Right cardiac atrium (tissue), 5 donors: ENCODE results near the gene VAV3. TPM values are rescaled to one million over a fixed set of nuclear protein-coding genes. Genes with fewer than 3 reads are reported as not detected.

Experiments used
- ATAC-seq, 2 donors: fragments of 200-7000 bp; cut with Tn5 transposase; one replicate each; pipeline versions ENCODE4 v1.8.0 to v1.9.1; 2020; ENCODE audit warnings: moderate library complexity in 2 of 2, mild to moderate bottlenecking in 1 of 2
- DNase-seq, 3 donors: peaks; one replicate each; pipeline ENCODE4 v3.0.0-alpha.2; 2020
- H3K27ac ChIP-seq: one replicate; pipeline ENCODE4 v1.5.1; 2013; ENCODE audit warnings: mild to moderate bottlenecking, low read length, control low read depth, moderate library complexity
- H3K27me3 ChIP-seq: one replicate; pipeline ENCODE4 v1.6.1; 2013; ENCODE audit not compliant: control insufficient read depth, insufficient read depth
- H3K4me1 ChIP-seq: one replicate; pipeline ENCODE4 v1.6.1; 2013; ENCODE audit warnings: low read length; ENCODE audit not compliant: control insufficient read depth, insufficient read depth
- H3K4me3 ChIP-seq: one replicate; pipeline ENCODE4 v1.5.1; 2013; ENCODE audit warnings: low read length, control low read depth
- H3K9me3 ChIP-seq: one replicate; pipeline ENCODE4 v1.6.1; 2013; ENCODE audit warnings: low read length; ENCODE audit not compliant: control insufficient read depth
- WGBS: extraction: QIAGEN DNeasy Blood & Tissue Kit; methylation state at CpG from one replicate; pipeline ENCODE4 v1.1.7; 2013; 5-methylcytosine and 5-hydroxymethylcytosine counted together
- intact Hi-C, 4 donors: fragments of 100-400 bp; cut with DNase I; formaldehyde crosslinking; loops; one replicate each; pipeline versions ENCODE4 v1.11.0 to v1.14.0; 2022 to 2023
- polyA plus RNA-seq: library from polyadenylated mRNA; stranded (reverse); fragments of 200-250 nt; gene quantifications from one replicate; pipeline ENCODE4 v1.2.3, GENCODE V29; 2013
- total RNA-seq, 4 donors: library from RNA; stranded (reverse); fragmentation: NEBNext Ultra II Directional; extraction: Animal tissue kit (Norgen Biotek cat#: 25700); gene quantifications; one replicate each; pipeline ENCODE4 v1.2.1, GENCODE V29; 2021
- donor health status: healthy with polysubstance abuse.
- donor health status: DM: no; HTN: yes; CAD: no.
- donor health status: DM: no; HTN: no; CAD: no.
- donor health status: DM: no; HTN: yes; CAD: no; lungs with severe emphysema.
- donor health status: DM: yes; HTN: yes; CAD: no.

Gene VAV3
- total and polyA plus RNA-seq, 5 donors, result 0.79 to 4.0 (median 2.7) TPM

GRCh38 chr1:107831921-107832320, 133.1 kb downstream of the VAV3 start:
- peaks cover 2% of the 10 kb centered on the region for H3K4me1 ChIP-seq
- intact Hi-C loops, result no loop called here
- WGBS, result 81% methylated on average over 2 of the region's 2 CpGs
- H3K27me3 ChIP-seq, result no peaks in the 10 kb centered on the region
- H3K27ac ChIP-seq, result no peak overlapping the region
- no peak for DNase-seq
- ATAC-seq, result no peak
- H3K4me3 ChIP-seq, result no peak overlapping the region
- no peaks in the 10 kb centered on the region for H3K9me3 ChIP-seq

- intact Hi-C loops, result no loop called here
- Histone ChIP-seq H3K4me1 (peaks cover 2% of the 10 kb centered on the region), H3K27me3 (no peaks in the 10 kb centered on the region), H3K4me3 (no peak overlapping the region), H3K27ac (no peak overlapping the region), H3K9me3 (no peaks in the 10 kb centered on the region)
- DNase-seq, result no peak
- 86% methylated on average over 3 of the region's 3 CpGs for WGBS
- no peak for ATAC-seq
Observed at GRCh38 chr1:107830526-107830925, 134.5 kb downstream of the VAV3 start.

- intact Hi-C loops, result no loop called here
- ATAC-seq (no peak), DNase-seq (no peak)
- no peaks in the 10 kb centered on the region for H3K9me3 ChIP-seq
- H3K27me3 ChIP-seq, result no peaks in the 10 kb centered on the region
- WGBS, result 94% methylated on average over 1 of the region's 1 CpG
- no peak overlapping the region for H3K27ac ChIP-seq
- H3K4me3 ChIP-seq, result no peak overlapping the region
- peaks cover 2% of the 10 kb centered on the region for H3K4me1 ChIP-seq
Observed at GRCh38 chr1:107830075-107830474, 134.9 kb downstream of the VAV3 start.

GRCh38 chr1:107829036-107829770, 135.8 kb downstream of the VAV3 start:
- Histone ChIP-seq H3K4me3 (no peak overlapping the region), H3K4me1 (no peaks in the 10 kb centered on the region), H3K27ac (no peak overlapping the region), H3K9me3 (no peaks in the 10 kb centered on the region), H3K27me3 (no peaks in the 10 kb centered on the region)
- 90% methylated on average over 1 of the region's 1 CpG for WGBS
- intact Hi-C loops, result no loop called here
- ATAC-seq (no peak), DNase-seq (no peak)

GRCh38 chr1:107824946-107825345, 140.0 kb downstream of the VAV3 start:
- H3K4me3 ChIP-seq, result no peak overlapping the region
- H3K4me1 ChIP-seq, result no peaks in the 10 kb centered on the region
- intact Hi-C loops, result no loop called here
- H3K9me3 ChIP-seq, result peaks cover 2% of the 10 kb centered on the region
- DNase-seq, result no peak
- H3K27me3 ChIP-seq, result no peaks in the 10 kb centered on the region
- ATAC-seq, result no peak
- H3K27ac ChIP-seq, result no peak overlapping the region
- 82% methylated on average over 2 of the region's 2 CpGs for WGBS

- Histone ChIP-seq H3K4me1 (no peaks in the 10 kb centered on the region), H3K4me3 (no peak overlapping the region), H3K27ac (no peak overlapping the region), H3K27me3 (no peaks in the 10 kb centered on the region), H3K9me3 (peaks cover 2% of the 10 kb centered on the region)
- intact Hi-C loops, result no loop called here
- WGBS, result 72% methylated on average over 4 of the region's 4 CpGs
- ATAC-seq (no peak), DNase-seq (no peak)
Observed at GRCh38 chr1:107821340-107821739, 143.6 kb downstream of the VAV3 start.

- Histone ChIP-seq H3K4me3 (no peak overlapping the region), H3K9me3 (peaks cover 2% of the 10 kb centered on the region), H3K27me3 (no peaks in the 10 kb centered on the region), H3K27ac (no peak overlapping the region), H3K4me1 (no peaks in the 10 kb centered on the region)
- ATAC-seq (no peak), DNase-seq (no peak)
- intact Hi-C loops, result no loop called here
Observed at GRCh38 chr1:107820801-107821200, 144.2 kb downstream of the VAV3 start.

- no peak for DNase-seq
- intact Hi-C loops, result no loop called here
- ATAC-seq, result peak in 1 of 2 donors; percentile 62
- Histone ChIP-seq H3K27ac (no peak overlapping the region), H3K4me3 (no peak overlapping the region), H3K9me3 (no peaks in the 10 kb centered on the region), H3K4me1 (no peaks in the 10 kb centered on the region), H3K27me3 (no peaks in the 10 kb centered on the region)
- WGBS, result 46% methylated on average over 2 of the region's 2 CpGs
Observed at GRCh38 chr1:107817935-107818334, 147.0 kb downstream of the VAV3 start.

- Histone ChIP-seq H3K4me3 (no peak overlapping the region), H3K9me3 (no peaks in the 10 kb centered on the region), H3K27me3 (no peaks in the 10 kb centered on the region), H3K4me1 (no peaks in the 10 kb centered on the region), H3K27ac (no peak overlapping the region)
- intact Hi-C loops, result no loop called here
- 95% methylated on average over 1 of the region's 1 CpG for WGBS
- ATAC-seq, result no peak
- DNase-seq, result no peak
Observed at GRCh38 chr1:107817206-107817605, 147.8 kb downstream of the VAV3 start.

- intact Hi-C loops, result no loop called here
- WGBS, result 86% methylated on average over 2 of the region's 2 CpGs
- no peak for ATAC-seq
Observed at GRCh38 chr1:107810291-107810951, 154.6 kb downstream of the VAV3 start.

GRCh38 chr1:107807855-107808254, 157.1 kb downstream of the VAV3 start:
- Histone ChIP-seq H3K27me3 (no peaks in the 10 kb centered on the region), H3K4me3 (no peak overlapping the region), H3K9me3 (peaks cover 3% of the 10 kb centered on the region), H3K4me1 (peaks cover 3% of the 10 kb centered on the region), H3K27ac (no peak overlapping the region)
- WGBS, result 92% methylated on average over 3 of the region's 3 CpGs
- intact Hi-C loops, result no loop called here
- DNase-seq (no peak), ATAC-seq (no peak)

More at GRCh38 chr1:107810291-107810951, 154.6 kb downstream of the VAV3 start:
- Histone ChIP-seq H3K9me3 (peaks cover 3% of the 10 kb centered on the region), H3K4me3 (no peak overlapping the region), H3K27ac (no peak overlapping the region), H3K4me1 (peaks cover 3% of the 10 kb centered on the region), H3K27me3 (no peaks in the 10 kb centered on the region)
- DNase-seq, result no peak
